K562 (cell line): ENCODE results near the gene NPFF. TPM values are rescaled to one million over a fixed set of nuclear protein-coding genes. Genes with fewer than 3 reads are reported as not detected.

ENCODE experiments used
- ATAC-seq: fragments of 200-7000 bp; cut with Tn5 transposase; 3 replicates; pipeline ENCODE4 v1.9.1; 2020; ENCODE audit warnings: moderate library complexity
- BruUV-seq: library from RNA; stranded (reverse); fragments of 400-500 nt; replicated peaks from 2 replicates; lab custom pipeline; 2021; lab: Mats Ljungman, UMichigan
- CTCF ChIA-PET: fragments of 300-600 bp; formaldehyde crosslinking; extraction: SDS; loops from one replicate; lab custom pipeline; 2021; ENCODE audit warnings: low intra/inter-chr PET ratio; lab: Yijun Ruan, JAX
- POLR2A ChIA-PET: fragments of 300-600, 350-650 bp; sonication (Branson Sonifier 250); formaldehyde crosslinking; extraction: SDS; loops from one replicate; lab custom pipeline; 2021; ENCODE audit warnings: antibody characterized with exemption, inconsistent platforms; lab: Yijun Ruan, JAX
- DNase-seq, 4 experiments: peaks; one replicate each; pipeline versions ENCODE4 v3.0.0 to v3.0.0-alpha.2; 2011 to 2018; ENCODE audit warnings: low spot score in 3 of 4, mixed read lengths in 3 of 4; ENCODE audit errors: extremely low read depth in 1 of 4
- FAIRE-seq: peaks from 2 replicates; lab custom pipeline; 2011; peaks lifted over from hg19 to GRCh38; lab: Jason Lieb, UNC
- H2AFZ ChIP-seq: 2 replicates; pipeline ENCODE4 v1.6.0; 2011; ENCODE audit warnings: low read depth, low read length, control low read depth, inconsistent platforms
- H3K27ac ChIP-seq: fragments of 200-600 bp; 3 replicates; pipeline ENCODE4 v1.8.0; 2011; ENCODE audit warnings: low read depth, mild to moderate bottlenecking, control low read depth, inconsistent platforms, low read length, moderate library complexity, mixed read lengths; ENCODE audit errors: extremely low read depth
- H3K27me3 ChIP-seq, 2 experiments: fragments of 300-600 bp in 1 of 2; 2 replicates in 1 of 2; 3 replicates in 1 of 2; pipeline versions ENCODE4 v1.6.0 to v1.8.0; 2011; ENCODE audit warnings: inconsistent platforms in 2 of 2, low read length in 2 of 2, mild to moderate bottlenecking in 1 of 2, mixed read lengths in 1 of 2, moderate library complexity in 1 of 2; ENCODE audit not compliant: control insufficient read depth in 2 of 2, insufficient read depth in 2 of 2
- H3K36me3 ChIP-seq: fragments of 300-600 bp; 3 replicates; pipeline ENCODE4 v1.8.0; 2011; ENCODE audit warnings: mild to moderate bottlenecking, low read length, inconsistent platforms; ENCODE audit not compliant: control insufficient read depth, insufficient read depth
- H3K4me1 ChIP-seq, 2 experiments: fragments of 200-600 bp in 1 of 2; replicated peaks in 1 of 2; 2 replicates in 1 of 2; 3 replicates in 1 of 2; pipeline versions ENCODE4 v1.5.1 to v1.8.0; 2011; ENCODE audit warnings: inconsistent platforms in 2 of 2, low read length in 2 of 2, mild to moderate bottlenecking in 1 of 2, mixed read lengths in 1 of 2, moderate library complexity in 1 of 2; ENCODE audit not compliant: control insufficient read depth in 2 of 2, insufficient read depth in 2 of 2
- H3K4me2 ChIP-seq: 2 replicates; pipeline ENCODE4 v1.6.1; 2011; ENCODE audit warnings: low read length, control low read depth, inconsistent platforms, mixed read lengths; ENCODE audit not compliant: insufficient read depth
- H3K4me3 ChIP-seq: fragments of 200-600 bp; sonication (generic), shearing (Covaris generic); 2 replicates; pipeline ENCODE4 v1.5.1; 2016; ENCODE audit warnings: control low read depth, inconsistent platforms
- H3K79me2 ChIP-seq: fragments of 200-600 bp; 3 replicates; pipeline ENCODE4 v1.8.0; 2011; ENCODE audit warnings: low read length, inconsistent platforms; ENCODE audit not compliant: control insufficient read depth, insufficient read depth
- H3K9ac ChIP-seq, 2 experiments: 2 replicates each; pipeline versions ENCODE4 v1.6.0 to v1.6.1; 2011; ENCODE audit warnings: low read depth in 2 of 2, low read length in 2 of 2, control low read depth in 1 of 2, inconsistent platforms in 1 of 2, mild to moderate bottlenecking in 1 of 2, mixed read lengths in 1 of 2; ENCODE audit not compliant: insufficient read depth in 1 of 2
- H3K9me1 ChIP-seq: one replicate; pipeline ENCODE4 v1.6.0; 2011; ENCODE audit warnings: inconsistent platforms, mild to moderate bottlenecking, low read length, moderate library complexity; ENCODE audit not compliant: control insufficient read depth, insufficient read depth
- H3K9me3 ChIP-seq: replicated peaks from 2 replicates; pipeline ENCODE4 v1.5.1; 2011; ENCODE audit warnings: low read depth, low read length, inconsistent platforms; ENCODE audit not compliant: control insufficient read depth, insufficient read depth
- H4K20me1 ChIP-seq: replicated peaks from 2 replicates; pipeline ENCODE4 v1.6.1; 2011; ENCODE audit warnings: low read length, inconsistent platforms, mixed read lengths; ENCODE audit not compliant: control insufficient read depth, insufficient read depth
- BRD9 ChIP-seq: fragments of 450-650 bp; IDR thresholded peaks from 2 replicates; pipeline ENCODE4 v1.6.1; 2018; ENCODE audit warnings: low read depth; ENCODE audit not compliant: partially characterized antibody
- CTBP1 ChIP-seq: fragments of 450-650 bp; IDR thresholded peaks from 2 replicates; pipeline ENCODE4 v1.6.1; 2016; ENCODE audit warnings: borderline replicate concordance
- ELF1 ChIP-seq: fragments of 200-800 bp; sonication (Bioruptor generic); IDR thresholded peaks from 2 replicates; pipeline ENCODE4 v1.6.1; 2016; ENCODE audit warnings: missing genetic modification characterization, missing compliant biosample characterization
- EP400 ChIP-seq: fragments of 450-650 bp; IDR thresholded peaks from 2 replicates; pipeline ENCODE4 v1.6.1; 2017; ENCODE audit warnings: antibody characterized with exemption, mild to moderate bottlenecking, moderate library complexity
- GABPA ChIP-seq: fragments of 200-800 bp; sonication (Bioruptor generic); conservative IDR thresholded peaks from 2 replicates; pipeline ENCODE4 v1.6.1; 2016; ENCODE audit warnings: low read depth, missing genetic modification characterization, missing compliant biosample characterization
- HDGF ChIP-seq: fragments of 450-650 bp; IDR thresholded peaks from 2 replicates; pipeline ENCODE4 v1.6.1; 2016
- MTA3 ChIP-seq: fragments of 450-650 bp; formaldehyde crosslinking; IDR thresholded peaks from 2 replicates; pipeline ENCODE4 v1.6.1; 2017; ENCODE audit warnings: mild to moderate bottlenecking, borderline replicate concordance
- NCOA4 ChIP-seq: fragments of 450-650 bp; IDR thresholded peaks from 2 replicates; pipeline ENCODE4 v1.6.1; 2018; ENCODE audit warnings: mild to moderate bottlenecking; ENCODE audit not compliant: partially characterized antibody
- NR2C2 ChIP-seq, 2 experiments: fragments of 200-800 bp in 1 of 2; sonication (Bioruptor generic) in 1 of 2; sonication (generic) in 1 of 2; formaldehyde crosslinking in 1 of 2; IDR thresholded peaks; 2 replicates each; pipeline versions ENCODE4 v1.6.1 to v1.8.0; 2016 to 2022; ENCODE audit warnings: mild to moderate bottlenecking in 1 of 2, missing compliant biosample characterization in 1 of 2, missing genetic modification characterization in 1 of 2, missing genetic modification reagents in 1 of 2
- NRF1 ChIP-seq, 2 experiments: fragments of 450-650 bp; IDR thresholded peaks in 1 of 2; conservative IDR thresholded peaks in 1 of 2; 2 replicates each; pipeline ENCODE4 v1.6.1; 2014; ENCODE audit warnings: mild to moderate bottlenecking in 2 of 2
- OTX1 ChIP-seq: fragments of 450-650 bp; formaldehyde crosslinking; IDR thresholded peaks from 2 replicates; pipeline ENCODE4 v1.4.0; 2022; ENCODE audit warnings: mild to moderate bottlenecking
- PRMT5 ChIP-seq: sonication (generic); formaldehyde crosslinking; IDR thresholded peaks from 2 replicates; pipeline ENCODE4 v1.5.0; 2020; ENCODE audit warnings: missing genetic modification reagents
- RAD51 ChIP-seq: fragments of 450-650 bp; IDR thresholded peaks from 2 replicates; pipeline ENCODE4 v1.7.1; 2016; ENCODE audit warnings: low read depth, mild to moderate bottlenecking, borderline replicate concordance
- SRSF9 ChIP-seq: fragments of 200-400 bp; formaldehyde crosslinking; IDR thresholded peaks from 2 replicates; pipeline ENCODE4 v1.6.1; 2017; ENCODE audit warnings: low read depth, low read length, borderline replicate concordance
- TAF1 ChIP-seq: IDR thresholded peaks from 2 replicates; pipeline ENCODE4 v1.6.1; 2011; ENCODE audit warnings: mild to moderate bottlenecking, low read length, moderate library complexity; ENCODE audit not compliant: insufficient read depth, control insufficient read depth, severe bottlenecking; ENCODE audit errors: extremely low read depth
- TOE1 ChIP-seq, 2 experiments: fragments of 450-650 bp in 1 of 2; sonication (generic) in 1 of 2; formaldehyde crosslinking in 1 of 2; IDR thresholded peaks; 2 replicates each; pipeline versions ENCODE4 v1.7.1 to v1.8.0; 2016 to 2022; ENCODE audit warnings: borderline replicate concordance in 2 of 2, mild to moderate bottlenecking in 2 of 2, antibody characterized with exemption in 1 of 2, inconsistent platforms in 1 of 2, low read depth in 1 of 2, missing genetic modification reagents in 1 of 2, moderate library complexity in 1 of 2
- ZNF740 ChIP-seq, 3 experiments: fragments of 200-800 bp in 1 of 3; sonication (Bioruptor generic) in 1 of 3; sonication (generic) in 1 of 3; formaldehyde crosslinking in 1 of 3; IDR thresholded peaks; 2 replicates each; pipeline versions ENCODE4 v1.6.1 to v1.8.0; 2016 to 2022; ENCODE audit warnings: mild to moderate bottlenecking in 2 of 3, missing compliant biosample characterization in 2 of 3, missing genetic modification characterization in 2 of 3, missing genetic modification reagents in 1 of 3
- WGBS: fragments of 100-300 bp; shearing (Covaris generic); methylation state at CpG from one replicate; pipeline ENCODE4 v1.1.6; 2016; ENCODE audit warnings: low coverage, mixed read lengths; ENCODE audit not compliant: insufficient coverage; ENCODE audit errors: missing lambda C conversion rate; 5-methylcytosine and 5-hydroxymethylcytosine counted together
- in situ Hi-C: fragments of 300-500 bp; cut with MboI; formaldehyde crosslinking; loops from 4 replicates; pipeline ENCODE4 v1.15.0; 2018; ENCODE audit warnings: inconsistent platforms, mixed read lengths
- intact Hi-C: fragments of 100-400 bp; cut with micrococcal nuclease; formaldehyde crosslinking; loops from 2 replicates; pipeline ENCODE4 v1.14.2; 2022
- polyA plus RNA-seq, 8 experiments: library from polyadenylated mRNA; depleted of rRNA in 4 of 8; stranded (reverse) in 5 of 8; unstranded in 3 of 8; fragments of >200 nt; fragmentation: Nextera tagmentation in 2 of 8; fragmentation: Illumina TruSeq in 1 of 8; extraction: Ambion mirVana in 2 of 8; extraction: Trizol in 1 of 8; gene quantifications; 2 replicates each; pipeline versions ENCODE4 v1.2.1 to v1.2.3, GENCODE V29; 2011 to 2014; ENCODE audit warnings: inconsistent platforms in 1 of 8, missing spikeins in 1 of 8
- total RNA-seq, 7 experiments: library from RNA; depleted of rRNA in 6 of 7; stranded (reverse); fragments of >200 nt in 6 of 7; fragmentation: Illumina TruSeq in 2 of 7; extraction: Trizol in 2 of 7; gene quantifications; 2 replicates each; pipeline versions ENCODE4 v1.2.1 to v1.2.3, GENCODE V29; 2011 to 2021; ENCODE audit warnings: low replicate concordance in 1 of 7
- TF ChIP-seq, protein P1 (sequence below): sonication (generic); formaldehyde crosslinking; IDR thresholded peaks from 2 replicates; pipeline ENCODE4 v1.5.0; 2020; ENCODE audit warnings: missing genetic modification reagents

NPFF gene
- total and polyA plus RNA-seq, 9 of the 15 experiments (the other 6 are each of a cell fraction or from before 2014, with no cell fraction given) = 0.15 to 1.2 (median 0.55) TPM; not detected in 6

DNA sequence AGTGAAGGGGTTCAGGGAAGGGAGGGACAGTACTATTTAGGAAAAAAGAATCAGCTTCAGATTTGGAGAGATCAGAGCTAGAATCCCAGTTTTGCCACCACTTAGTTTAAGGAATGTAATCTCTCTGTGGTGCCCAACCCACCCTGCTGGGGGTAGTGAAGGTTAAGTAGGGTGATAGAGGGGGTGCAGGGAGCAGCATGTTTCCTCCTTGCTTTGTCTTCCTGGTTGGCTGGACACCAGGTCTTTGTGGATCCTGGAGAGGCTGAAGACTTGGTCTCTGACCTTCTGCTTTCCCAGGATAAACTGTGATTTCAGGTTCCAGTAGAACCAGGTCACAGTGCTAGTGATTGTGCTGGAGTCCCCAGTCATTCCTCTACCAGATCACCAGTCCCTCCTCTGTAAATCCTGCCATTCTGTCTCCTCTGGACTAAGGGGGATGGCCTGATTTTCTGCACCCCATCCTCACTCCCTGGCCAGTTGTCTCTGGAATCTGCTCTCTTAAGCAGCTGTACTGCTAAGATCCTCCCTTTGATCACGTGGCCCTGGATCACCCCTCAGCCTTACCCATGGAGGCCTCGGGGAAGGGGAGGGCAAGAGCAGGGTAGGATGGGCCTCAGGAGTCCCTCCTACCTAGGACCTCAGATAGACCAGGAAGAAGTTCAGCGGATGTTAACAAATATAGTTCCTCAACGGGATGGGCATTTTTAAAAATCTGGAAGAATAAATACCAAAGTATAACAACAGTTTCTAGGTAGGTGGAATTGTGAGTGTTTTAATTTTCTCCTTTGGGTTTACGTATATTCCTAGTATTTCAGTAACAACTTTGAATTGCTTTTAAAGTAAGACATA, 11.2 kb downstream of the NPFF start:
- Histone ChIP-seq H2AFZ (peak overlapping the region; percentile 41), H3K27ac (no peak overlapping the region), H3K9me3 (no peaks in the 10 kb centered on the region), H3K27me3 (no peaks in the 10 kb centered on the region), H3K4me2 (peak overlapping the region; percentile 36; the same call in 1 of the 2 replicates), H3K4me1 (peaks cover 40 to 54% of the 10 kb centered on the region in 2 experiments; a peak in 4 of 5 replicates), H3K4me3 (no peak overlapping the region), H4K20me1 (no peaks in the 10 kb centered on the region), H3K79me2 (peaks cover 7% of the 10 kb centered on the region; the same call in 1 of the 3 replicates), H3K9ac (peak overlapping the region in 1 of 2 experiments; percentile 72; a peak in 1 of 4 replicates), H3K9me1 (no peaks in the 10 kb centered on the region), H3K36me3 (no peaks in the 10 kb centered on the region)
- in situ Hi-C loops = no loop called here
- peak; percentile 56 to 84 (median 65) for DNase-seq
- ChIA-PET POLR2A (interaction anchor here (0.6 to 1.2 kb wide), 4 partner anchors 8 to 41 kb away, joined by 3 to 7 read pairs (median 4); no protein-coding TSS in a partner anchor), CTCF (no interaction called here)
- peak; percentile 11; the same call in 2 of the 3 replicates for ATAC-seq
- intact Hi-C loops = no loop called here
- WGBS = 17% methylated on average over 5 of the region's 5 CpGs
- peak; percentile 76 for FAIRE-seq
- no TSS peak for BruUV-seq
- no peak for TF ChIP-seq ZNF740 (CRISPR knock-in tag; IDR thresholded peaks at IDR 0.05)
- TF ChIP-seq ZNF740 (tag; IDR thresholded peaks at IDR 0.05) = no peak
- TF ChIP-seq TOE1 (IDR thresholded peaks at IDR 0.05; ENCODE audit: borderline replicate concordance) = peak; percentile 80; the same call in 1 of the 2 replicates
- TF ChIP-seq TOE1 (CRISPR knock-in tag; IDR thresholded peaks at IDR 0.05; ENCODE audit: borderline replicate concordance, low read depth) = no peak
- TF ChIP-seq BRD9 = no peak
- TF ChIP-seq CTBP1 = peak; percentile 53; the same call in 1 of the 2 replicates
- no peak for TF ChIP-seq PRMT5 (CRISPR knock-in tag)
- 0 out of 2 replicates have a peak, but pooled peaks have one; percentile 28 for TF ChIP-seq MTA3
- TF ChIP-seq EP400 = 0 out of 2 replicates have a peak, but pooled peaks have one; percentile 15
- TF ChIP-seq NR2C2 (CRISPR knock-in tag; IDR thresholded peaks at IDR 0.05) = no peak
- peak; percentile 31; the same call in 1 of the 2 replicates for TF ChIP-seq NR2C2 (tag; IDR thresholded peaks at IDR 0.05)
- TF ChIP-seq SRSF9 = no peak
- 0 out of 2 replicates have a peak, but pooled peaks have one; percentile 35 for TF ChIP-seq OTX1 (CRISPR knock-in tag)
- peak; percentile 52; the same call in 1 of the 2 replicates for TF ChIP-seq GABPA
- peak; percentile 94 for TF ChIP-seq RAD51
- 0 out of 2 replicates have a peak, but pooled peaks have one; percentile 33 for TF ChIP-seq ELF1 (tag)
- TF ChIP-seq, protein P1, sequence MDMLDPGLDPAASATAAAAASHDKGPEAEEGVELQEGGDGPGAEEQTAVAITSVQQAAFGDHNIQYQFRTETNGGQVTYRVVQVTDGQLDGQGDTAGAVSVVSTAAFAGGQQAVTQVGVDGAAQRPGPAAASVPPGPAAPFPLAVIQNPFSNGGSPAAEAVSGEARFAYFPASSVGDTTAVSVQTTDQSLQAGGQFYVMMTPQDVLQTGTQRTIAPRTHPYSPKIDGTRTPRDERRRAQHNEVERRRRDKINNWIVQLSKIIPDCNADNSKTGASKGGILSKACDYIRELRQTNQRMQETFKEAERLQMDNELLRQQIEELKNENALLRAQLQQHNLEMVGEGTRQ (CRISPR knock-in tag) = peak; percentile 95
- no peak for TF ChIP-seq NCOA4
- TF ChIP-seq TAF1 = no peak
- peak in 1 of 2 experiments; percentile 17; a peak in 1 of 4 replicates for TF ChIP-seq NRF1 (conservative IDR thresholded peaks at IDR 0.05 in 1 of 2, IDR thresholded peaks at IDR 0.05 in 1 of 2)
- 0 out of 2 replicates have a peak, but pooled peaks have one; percentile 31 for TF ChIP-seq HDGF
